ENCODE results near the gene OPCML.
"Not testable (repeated sequence)": the region's sequence is repeated elsewhere in the genome, so short reads cannot be mapped to it uniquely, and the experiment has no call there.

The OPCML gene

DNA sequence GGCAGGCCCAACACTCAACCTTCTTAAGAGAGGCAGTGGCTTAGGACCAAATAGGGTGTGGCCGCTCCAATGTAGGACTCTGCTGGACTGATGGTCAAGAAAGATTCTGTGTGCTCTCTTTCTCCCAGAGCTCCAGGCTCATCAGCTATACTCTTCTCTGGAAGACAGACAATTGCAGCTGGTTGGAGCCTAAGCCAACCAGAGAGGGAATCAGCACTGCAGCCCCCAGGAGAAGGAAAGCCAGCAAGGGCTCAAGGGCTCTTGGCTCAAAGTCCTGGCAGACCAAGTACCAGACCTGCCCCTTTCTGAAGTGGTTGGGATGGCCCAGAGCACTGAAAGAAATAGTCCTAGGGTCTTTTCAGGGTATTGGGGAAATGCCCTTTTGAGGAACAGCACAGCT lies 1084.5 kb downstream of the OPCML start:
- no peak for DNase-seq

DNA sequence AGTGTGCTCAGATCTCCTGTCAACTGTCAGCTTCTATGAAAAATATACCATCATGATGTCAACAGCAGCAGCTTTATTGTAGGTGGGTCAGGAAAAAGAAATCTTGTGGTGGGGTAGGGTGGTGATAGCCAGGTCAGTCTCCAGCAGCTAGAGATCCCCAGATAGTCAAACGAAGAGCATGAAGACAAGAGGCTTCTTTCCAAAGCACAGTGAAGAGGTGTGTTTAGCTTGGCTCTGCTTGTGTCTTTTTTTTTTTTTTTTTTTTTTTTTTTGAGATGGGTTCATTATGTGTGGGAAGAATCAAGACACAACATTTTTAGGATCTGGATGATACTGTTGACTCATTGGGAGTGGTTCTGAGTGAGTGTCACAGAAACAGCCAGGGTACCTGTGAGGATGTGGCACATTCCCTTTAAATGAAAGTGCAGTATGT lies 1086.4 kb downstream of the OPCML start:
- DNase-seq, result no peak

DNA sequence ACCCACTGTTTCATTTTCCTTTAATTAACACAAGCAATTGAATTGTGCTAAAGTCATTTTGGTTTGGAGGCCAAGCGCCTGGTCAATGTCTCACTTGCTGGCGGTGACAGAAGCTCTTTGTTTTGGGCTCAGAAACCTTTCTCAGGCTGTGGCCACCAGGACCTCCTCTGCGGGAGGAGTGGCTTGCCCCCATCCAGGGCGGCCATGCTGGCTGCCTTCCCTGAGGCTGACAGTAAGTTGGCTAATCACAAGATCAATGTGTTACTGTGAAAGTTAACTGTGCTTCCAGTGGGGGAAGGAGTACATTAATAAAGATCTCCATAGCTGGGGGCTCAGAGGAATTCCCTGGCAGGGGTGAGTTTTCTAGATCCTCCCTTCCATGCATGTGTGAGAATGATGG lies 1087.4 kb downstream of the OPCML start:
- DNase-seq, result no peak

DNA sequence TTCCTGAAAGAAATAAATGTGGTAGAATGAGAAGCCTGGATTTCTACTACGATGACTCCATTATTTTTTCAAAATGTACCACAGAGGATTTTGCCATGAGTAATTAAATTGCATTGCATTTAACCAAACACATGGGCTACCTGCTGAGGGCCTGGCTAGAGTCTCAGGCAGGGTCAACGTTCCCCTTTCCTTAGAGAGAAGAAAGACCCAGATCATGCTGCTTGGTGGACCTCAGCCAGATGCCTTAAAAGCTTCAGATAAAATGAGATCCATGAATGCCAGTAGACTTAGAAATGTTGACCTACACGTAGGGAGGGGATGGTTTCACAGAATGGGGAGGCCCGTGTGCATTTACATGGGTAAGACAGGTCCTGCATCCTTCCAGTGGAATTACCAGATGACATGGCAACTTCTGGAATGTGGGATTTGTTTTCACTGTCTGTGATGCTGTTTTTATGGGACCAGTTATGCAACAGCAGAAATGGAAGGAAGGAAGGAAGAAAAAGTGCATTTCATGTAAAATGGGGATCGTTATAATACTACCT lies 1092.5 kb downstream of the OPCML start:
- no peak for DNase-seq

DNA sequence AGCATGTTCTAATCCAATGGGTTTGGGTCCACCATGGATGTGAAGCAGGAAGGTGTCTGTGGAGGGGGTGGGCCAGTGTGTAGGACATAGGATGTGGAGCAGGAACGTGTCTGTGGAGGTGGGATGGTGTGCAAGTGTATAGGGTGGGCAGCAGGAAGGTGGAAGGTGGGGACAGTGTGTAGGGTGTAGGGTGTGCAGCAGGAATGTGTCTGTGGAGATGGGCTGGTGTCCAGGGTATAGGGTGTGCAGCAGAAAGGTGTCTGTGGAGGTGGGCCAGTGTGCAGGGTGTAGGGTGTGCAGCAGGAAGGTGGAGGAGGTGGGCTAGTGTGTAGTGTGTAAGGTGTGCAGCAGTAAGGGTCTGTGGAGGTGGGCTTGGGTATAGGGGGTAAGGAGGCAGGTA lies 1093.9 kb downstream of the OPCML start:
- no peak for DNase-seq

DNA sequence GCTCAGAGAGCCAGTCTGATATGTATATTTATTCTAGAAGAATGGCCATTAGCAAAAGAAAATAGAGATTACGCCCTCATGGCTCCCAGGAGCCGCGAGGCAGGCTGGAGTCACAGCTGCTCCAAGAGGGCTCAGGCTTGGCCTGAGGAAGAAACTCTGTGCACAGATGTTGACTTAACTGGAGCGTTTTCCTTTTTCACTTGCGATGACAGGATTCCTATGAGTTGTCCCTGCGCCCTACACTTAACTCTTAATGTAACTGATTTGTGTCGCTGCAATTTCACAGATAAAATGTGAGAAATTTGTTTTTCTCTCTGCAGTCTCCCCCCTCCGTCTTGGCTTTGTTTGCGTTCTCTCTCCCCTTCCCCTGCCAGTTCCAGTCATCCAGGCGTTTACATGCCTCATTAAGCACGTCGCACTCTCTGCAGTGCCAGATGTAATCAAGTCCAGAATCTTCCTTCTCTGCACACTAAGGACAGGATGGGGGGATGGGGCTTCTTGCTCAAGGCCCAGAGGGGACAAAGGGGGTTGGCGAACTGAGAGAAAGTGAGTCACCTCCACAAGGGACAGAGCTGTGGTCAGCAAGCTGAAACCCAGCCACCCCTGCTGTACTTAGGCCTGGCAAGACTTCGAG lies 1101.8 kb downstream of the OPCML start:
- no peak for DNase-seq

DNA sequence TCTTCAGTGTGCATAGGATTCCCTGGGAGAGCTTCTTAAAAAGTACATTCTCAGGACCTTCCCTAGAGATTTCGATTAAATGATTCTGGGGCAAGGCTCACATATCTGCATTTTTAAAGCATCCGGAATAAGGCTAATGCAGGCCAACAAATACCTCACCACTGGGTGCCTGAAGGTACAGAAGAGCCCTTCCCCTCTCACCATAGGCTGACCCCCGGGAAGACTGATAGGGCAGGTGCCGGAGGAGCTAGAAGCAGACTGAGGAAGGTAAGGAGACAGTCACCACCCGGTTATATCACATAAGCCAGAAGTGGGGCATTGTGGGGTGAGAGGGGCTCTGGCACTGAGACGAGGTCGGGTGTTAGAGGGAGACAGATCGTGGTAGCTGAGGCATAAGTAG lies 1102.6 kb downstream of the OPCML start:
- DNase-seq, result no peak

DNA sequence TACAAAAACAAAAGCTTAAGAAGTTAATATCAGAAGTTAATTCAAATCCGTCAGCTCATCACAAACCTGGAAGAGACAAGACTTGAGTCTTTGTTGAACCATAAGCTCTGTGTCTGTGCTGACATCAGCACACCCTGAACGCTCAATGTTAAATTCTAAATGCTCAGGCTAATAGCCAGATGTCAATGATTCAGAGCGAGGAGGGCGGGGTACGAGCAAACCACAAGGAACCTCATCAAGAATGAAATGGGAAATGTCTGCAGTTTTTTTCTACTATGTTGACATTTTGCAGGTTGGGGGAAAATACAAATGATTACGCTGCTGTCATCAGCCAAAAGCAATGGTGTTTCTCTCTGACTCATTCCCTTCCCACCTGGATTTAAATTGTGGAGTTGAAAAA lies 1104.7 kb downstream of the OPCML start:
- no peak for DNase-seq

DNA sequence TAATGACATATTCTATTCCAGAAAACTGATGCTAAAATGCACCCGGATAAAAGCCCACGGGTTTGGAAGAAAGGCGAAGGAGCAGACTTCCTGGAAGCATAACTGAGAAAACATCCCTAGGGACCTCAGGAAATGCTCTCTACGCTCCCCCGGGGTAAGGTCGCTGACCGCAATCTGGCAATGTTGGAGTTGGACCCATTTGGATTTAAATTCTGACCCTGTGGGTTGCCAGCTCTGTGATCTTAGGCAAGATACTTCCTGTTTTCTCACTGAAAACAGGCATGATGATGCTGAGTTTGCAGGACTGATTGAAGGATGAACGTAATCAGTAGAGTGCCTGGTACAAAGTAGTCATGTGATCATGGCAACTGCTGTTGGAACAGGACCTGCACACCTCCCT lies 1107.9 kb downstream of the OPCML start:
- DNase-seq, result no peak

DNA sequence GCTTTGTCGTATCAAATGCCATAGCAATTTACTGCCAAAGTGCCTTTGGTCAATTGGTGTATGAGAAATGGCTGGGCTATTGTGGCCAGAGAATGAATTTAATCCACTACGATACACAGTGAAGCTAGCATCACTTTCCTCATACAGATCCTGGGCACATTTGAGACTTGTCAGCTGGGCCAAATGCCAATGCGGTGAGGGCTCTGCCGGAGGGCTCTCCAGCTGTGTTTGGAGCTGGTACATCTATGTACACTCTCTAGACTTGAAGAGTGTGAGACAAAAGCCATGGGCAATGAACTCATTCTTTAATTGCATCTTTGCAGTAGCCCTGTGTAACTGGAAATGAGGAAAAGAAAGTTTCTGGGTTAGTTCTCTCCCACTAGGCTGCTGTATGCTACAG lies 1109.0 kb downstream of the OPCML start:
- no peak for DNase-seq

DNA sequence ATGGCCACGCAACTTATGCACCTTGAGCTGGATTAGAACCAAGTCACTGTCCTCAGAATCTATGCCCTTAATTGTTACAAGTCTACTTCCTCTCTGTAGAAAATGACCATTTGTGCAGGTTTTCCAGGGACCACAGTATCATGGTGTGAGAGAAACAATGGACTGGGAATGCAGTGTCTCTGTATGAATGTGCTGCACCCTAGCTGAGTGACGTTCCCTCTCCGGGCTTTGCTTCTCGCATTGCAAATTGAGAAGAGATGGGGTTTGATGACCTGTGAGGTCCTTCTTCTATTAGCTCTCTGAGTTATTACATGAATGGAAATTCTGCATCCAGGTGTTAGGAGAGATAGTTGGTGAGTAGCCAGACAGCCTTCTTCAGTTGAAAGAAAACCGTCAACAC lies 1109.6 kb downstream of the OPCML start:
- no peak for DNase-seq

DNA sequence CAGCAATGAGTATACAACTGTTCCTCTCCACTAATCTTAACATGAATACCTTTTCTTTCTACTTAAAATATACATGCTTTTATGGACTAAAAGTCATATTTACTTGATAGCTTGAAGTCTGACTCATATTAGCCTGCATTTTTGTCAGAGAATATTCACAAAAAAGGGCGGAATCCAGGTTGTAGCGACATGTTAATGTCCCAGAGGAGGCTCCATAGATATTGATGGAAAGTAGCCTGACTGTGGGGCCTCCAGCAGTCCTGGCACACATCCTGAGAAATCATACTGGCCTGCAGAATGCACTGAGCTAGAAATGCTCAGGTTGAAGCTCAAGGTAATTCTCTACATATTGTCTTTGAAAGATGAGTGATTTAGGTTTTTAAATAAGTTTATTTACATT lies 1110.7 kb downstream of the OPCML start:
- DNase-seq, result no peak

DNA sequence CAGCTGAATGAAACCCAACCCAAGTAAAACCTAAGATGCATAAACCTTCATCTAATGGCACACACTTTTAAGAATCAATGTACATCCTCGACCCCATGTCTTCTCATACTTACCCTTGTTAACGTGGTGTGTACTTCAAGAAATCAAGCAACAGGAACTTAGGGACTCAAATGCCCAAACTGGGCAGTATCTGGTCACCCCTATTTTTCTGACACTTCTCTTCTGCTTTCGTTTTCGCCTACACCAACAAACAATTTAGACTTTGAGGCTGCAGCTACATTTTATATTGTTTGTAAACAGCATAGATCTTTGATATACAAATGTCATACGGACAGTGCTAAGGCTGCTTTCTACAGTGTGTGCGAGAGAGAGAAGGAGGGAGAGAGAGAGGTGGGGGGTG lies 1117.8 kb downstream of the OPCML start:
- DNase-seq, result no peak

DNA sequence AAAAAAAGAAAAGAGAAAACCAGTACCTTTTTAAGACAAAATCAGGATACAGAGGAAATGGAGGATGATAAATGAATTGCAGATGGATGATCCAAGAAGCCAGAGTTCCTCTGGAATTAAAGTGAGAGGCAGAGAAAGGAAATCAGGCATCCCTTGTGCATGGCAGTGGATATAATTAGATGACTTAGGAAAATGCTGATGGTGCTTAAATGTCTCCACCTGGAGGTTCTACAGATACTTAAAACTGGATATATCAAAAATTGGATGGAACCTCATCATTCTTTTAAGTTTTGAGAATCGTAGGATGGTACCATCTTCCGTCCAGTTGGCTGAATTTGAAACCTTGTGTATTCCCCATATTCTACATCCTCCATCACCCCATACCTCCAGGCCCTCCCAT lies 1121.9 kb downstream of the OPCML start:
- no peak for DNase-seq

DNA sequence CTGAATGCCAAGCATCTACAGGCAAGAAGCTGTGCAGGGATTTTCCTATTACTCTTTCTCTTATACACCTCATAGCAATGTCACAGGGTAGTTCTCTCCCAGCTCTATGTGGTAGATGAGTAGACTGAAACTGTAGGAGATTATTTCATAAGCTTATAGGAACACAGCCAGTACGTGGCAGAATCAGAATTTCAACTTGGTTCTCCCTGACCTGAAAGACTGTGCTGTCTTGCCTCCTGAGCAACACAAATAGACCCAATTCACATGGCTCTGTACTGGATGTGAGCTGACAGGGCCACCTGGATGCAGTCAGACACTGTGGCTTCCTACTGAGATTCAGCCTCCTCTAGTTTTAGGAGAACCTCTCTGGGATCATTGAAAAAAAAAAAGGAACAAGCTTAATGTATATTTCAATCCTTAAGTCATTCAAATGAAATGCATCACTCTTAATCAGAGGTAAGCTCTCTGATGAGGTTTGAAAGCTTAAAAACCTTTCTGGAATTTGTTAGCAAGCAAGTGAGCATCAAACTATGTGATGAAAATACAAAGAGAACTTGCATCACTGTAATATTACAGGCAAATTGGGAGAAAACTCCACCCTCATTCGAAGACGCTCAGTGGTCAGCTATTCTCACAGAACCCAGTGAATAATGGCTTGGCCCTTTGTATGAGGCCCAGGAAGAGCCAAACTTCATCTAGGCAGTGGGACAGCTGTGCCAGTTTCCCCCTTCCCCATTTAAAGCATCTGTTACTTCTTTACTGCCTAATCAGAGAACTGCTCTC lies 1122.5 kb downstream of the OPCML start:
- no peak for DNase-seq

DNA sequence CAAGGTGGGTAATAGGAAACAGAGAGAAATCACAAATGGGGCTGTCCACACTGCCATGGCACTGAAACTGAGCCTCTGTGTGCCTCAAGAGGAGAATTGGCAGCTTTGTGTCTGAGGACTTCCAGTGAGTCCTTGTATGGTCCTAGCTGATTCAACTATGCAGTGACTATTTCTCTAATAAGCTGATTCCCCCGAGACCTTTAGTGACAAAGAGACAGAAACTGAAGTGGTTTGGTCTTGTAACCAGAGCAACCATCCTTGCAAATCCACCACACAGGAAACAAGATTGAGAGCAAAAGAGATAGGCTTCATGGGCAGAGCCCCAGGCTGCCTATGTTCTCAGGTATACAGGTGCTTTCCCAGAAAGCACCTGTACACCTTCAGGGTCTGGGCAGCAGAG lies 1123.4 kb downstream of the OPCML start:
- no peak for DNase-seq

DNA sequence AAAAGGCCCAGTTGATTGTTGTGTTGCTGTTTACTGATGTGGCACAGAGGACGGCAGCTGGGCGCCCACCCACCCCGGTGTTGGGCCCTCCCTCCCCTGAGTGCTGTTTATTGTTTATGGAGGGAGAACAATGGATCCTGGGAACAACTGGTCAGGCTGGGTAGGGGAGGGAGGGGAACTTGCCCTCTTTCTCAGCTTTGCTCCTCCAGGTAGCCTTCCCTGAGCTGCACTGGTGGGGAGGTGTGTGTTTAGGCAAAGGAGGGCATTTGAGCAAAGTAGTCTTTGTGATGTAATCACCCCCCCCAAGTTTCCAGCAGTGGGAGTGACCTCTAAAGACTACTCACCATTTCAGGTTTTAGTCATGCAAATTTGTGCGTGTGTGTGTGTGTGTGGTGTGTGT lies 1126.6 kb downstream of the OPCML start:
- no peak for DNase-seq

DNA sequence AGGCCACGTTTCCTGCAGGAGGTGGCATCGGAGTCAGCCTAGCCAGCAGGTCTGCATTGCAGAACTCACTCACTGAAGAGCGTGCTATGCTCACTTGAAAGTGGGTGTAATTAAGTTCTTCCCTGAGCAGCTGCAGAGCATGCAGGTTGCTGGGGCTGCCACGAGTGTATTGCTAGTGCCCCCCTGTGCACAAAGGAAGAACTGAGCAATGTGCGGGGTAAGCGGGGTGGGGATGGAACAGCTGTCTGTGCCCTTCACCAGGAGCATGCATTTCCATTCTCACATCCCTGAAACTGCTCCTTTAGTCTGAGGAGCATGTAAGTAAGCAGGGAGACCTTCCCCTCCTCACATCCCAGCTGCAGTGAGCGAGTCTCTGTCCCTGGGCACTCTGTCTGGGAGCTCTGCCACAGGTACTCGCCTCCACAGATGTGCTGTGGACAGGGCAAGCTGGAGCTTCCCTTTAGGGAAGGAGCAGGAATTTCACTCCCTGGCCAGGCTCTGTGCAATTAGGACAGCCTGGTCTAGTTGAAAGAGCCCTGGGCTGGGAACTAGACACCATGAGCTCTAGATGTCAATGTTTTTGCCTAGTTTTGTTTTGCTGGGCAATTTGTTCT lies 1130.1 kb downstream of the OPCML start:
- peak; percentile 6 for DNase-seq

DNA sequence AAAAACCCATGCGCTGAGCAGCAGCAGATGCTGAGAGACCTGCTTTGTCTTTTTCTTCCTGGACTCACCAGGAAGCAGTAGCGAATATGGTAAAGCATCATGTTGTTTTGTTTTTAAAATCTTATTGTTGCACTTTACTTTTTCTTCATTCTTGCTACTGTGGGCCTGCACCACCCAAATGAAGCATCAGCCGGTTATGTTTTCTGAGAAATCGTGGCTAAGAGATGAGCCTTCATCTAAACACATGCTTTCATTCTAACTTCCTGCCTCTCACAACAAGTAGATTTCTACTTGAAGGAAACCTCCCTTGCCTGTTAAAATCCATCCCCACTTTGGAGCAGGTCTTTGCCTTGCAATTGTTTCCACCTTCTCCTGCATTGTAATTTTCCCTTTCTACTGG lies 1136.0 kb downstream of the OPCML start:
- DNase-seq, result no peak

DNA sequence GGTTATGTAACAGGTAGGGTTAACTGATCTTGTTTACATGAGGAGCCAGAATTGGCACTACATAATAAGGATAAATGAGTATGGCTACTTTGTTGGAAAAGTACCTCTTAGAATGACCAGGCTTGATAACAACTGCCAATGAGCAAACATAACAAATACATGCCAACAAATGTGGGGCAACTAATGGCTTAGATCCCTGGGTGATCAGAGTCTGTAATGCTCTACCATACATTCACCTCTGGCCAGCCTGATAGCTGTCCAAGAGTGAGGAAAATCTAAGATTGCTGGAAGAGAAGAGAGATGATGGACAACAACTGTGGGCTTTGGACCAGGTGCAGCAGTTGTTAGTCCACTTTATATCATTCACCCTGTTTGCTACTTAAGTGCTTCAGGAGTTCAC lies 1136.9 kb downstream of the OPCML start:
- DNase-seq, result no peak

DNA sequence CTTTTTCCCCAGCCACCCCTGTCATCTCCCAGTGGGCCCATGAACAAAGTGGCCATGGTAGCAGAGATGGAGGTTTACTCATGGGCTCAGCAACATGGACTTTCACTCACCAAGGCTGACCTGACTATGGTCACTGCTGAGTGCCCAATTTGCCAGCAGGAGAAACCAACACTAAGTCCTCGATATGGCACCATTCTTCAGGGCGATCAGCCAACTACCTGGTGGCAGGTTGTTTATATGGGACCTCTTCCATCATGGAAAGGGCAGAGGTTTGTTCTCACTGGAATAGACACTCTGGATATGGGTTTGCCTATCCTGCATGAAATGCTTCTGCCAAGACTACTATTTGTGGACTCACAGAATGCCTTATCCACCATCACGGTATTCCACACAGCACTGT lies 1152.8 kb downstream of the OPCML start:
- DNase-seq, result no peak

DNA sequence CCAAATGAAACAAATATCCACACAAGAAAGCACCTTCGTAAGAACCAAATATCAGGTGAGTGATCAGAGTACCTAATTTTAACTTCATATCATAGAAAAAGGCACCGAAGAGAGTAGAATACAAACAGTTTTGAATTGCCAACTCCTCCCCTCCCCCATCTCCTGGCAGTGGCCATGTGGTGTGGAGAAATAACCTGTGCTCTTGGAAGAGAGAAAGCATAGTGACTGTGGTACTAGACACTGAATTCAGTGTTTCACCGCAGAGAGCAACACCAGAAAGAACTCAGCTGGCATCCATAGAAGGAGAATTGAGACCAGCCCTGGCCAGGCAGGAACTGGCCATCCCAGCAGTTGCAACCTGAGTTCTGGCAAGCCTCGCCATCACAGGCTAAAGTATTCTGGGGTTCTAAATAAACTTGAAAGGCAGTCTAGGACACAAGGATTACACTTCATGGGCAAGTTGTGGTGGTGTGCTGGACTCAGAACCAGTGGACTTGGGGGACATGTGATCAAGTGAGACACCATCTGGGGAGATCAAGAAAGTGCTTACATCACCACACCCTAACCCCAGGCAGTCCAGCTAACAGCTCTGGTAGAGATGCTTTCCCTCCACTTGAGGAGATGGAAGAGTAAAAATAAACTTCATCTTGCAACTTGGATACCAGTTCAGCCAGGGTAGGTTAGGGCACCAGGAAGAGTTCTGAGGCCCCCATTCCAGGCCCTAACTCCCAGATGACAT lies 1158.7 kb downstream of the OPCML start:
- no peak for DNase-seq

DNA sequence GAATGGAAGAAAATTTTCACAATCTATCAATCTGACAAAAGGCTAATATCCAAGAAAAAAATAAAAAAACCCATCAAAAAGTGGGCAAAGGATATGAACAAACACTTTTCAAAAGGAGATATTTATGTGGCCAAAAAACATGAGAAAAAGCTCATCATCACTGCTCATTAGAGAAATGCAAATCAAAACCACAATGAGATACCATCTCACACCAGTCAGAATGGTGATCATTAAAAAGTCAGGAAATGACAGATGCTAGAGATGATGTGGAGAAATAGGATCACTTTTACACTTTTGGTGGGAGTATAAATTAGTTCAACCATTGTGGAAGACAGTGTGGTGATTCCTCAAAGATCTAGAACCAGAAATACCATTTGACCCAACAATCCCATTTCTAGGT lies 1162.2 kb downstream of the OPCML start:
- DNase-seq, result not testable (repeated sequence)
